IPS-20b (cell line): Measurements from ENCODE around the gene LPGAT1.
"Not testable (repeated sequence)": the region's sequence is repeated elsewhere in the genome, so short reads cannot be mapped to it uniquely, and the experiment has no call there.

ENCODE experiments used
- H3K27ac ChIP-seq: one replicate; pipeline ENCODE4 v1.5.1; 2013; ENCODE audit warnings: low read length
- H3K27me3 ChIP-seq: 2 replicates; pipeline ENCODE4 v1.6.1; 2013; ENCODE audit warnings: mild to moderate bottlenecking, low read length, inconsistent platforms; ENCODE audit not compliant: insufficient read depth
- H3K36me3 ChIP-seq: 2 replicates; pipeline ENCODE4 v1.6.1; 2013; ENCODE audit warnings: low read depth, mild to moderate bottlenecking, inconsistent platforms, low read length, moderate library complexity; ENCODE audit not compliant: insufficient read depth
- H3K4me1 ChIP-seq: 2 replicates; pipeline ENCODE4 v1.6.1; 2013; ENCODE audit warnings: mild to moderate bottlenecking, control low read depth, inconsistent platforms, low read length, moderate library complexity; ENCODE audit not compliant: insufficient read depth
- H3K4me3 ChIP-seq: 2 replicates; pipeline ENCODE4 v1.5.1; 2013; ENCODE audit warnings: mild to moderate bottlenecking, low read length, inconsistent platforms
- H3K9ac ChIP-seq: 2 replicates; pipeline ENCODE4 v1.6.1; 2013; ENCODE audit warnings: low read depth, mild to moderate bottlenecking, inconsistent platforms, low read length, moderate library complexity
- H3K9me3 ChIP-seq: 2 replicates; pipeline ENCODE4 v1.6.1; 2013; ENCODE audit warnings: mild to moderate bottlenecking, low read depth, low read length, inconsistent platforms; ENCODE audit not compliant: insufficient read depth

Gene LPGAT1

GRCh38 chr1:211708006-211708405, 122.6 kb downstream of the LPGAT1 start:
- Histone ChIP-seq H3K27ac (no peak overlapping the region), H3K36me3 (no peaks in the 10 kb centered on the region), H3K27me3 (no peaks in the 10 kb centered on the region), H3K9me3 (no peaks in the 10 kb centered on the region), H3K4me1 (no peaks in the 10 kb centered on the region), H3K9ac (no peak overlapping the region), H3K4me3 (no peak overlapping the region)

- no peak overlapping the region for H3K4me3 ChIP-seq
- no peaks in the 10 kb centered on the region for H3K4me1 ChIP-seq
- peaks cover 5% of the 10 kb centered on the region; the same call in 1 of the 2 replicates for H3K27me3 ChIP-seq
- H3K9me3 ChIP-seq: no peaks in the 10 kb centered on the region
- no peak overlapping the region for H3K9ac ChIP-seq
- H3K27ac ChIP-seq: no peak overlapping the region
- H3K36me3 ChIP-seq: no peaks in the 10 kb centered on the region
Observed at GRCh38 chr1:211705467-211706091, 125.0 kb downstream of the LPGAT1 start.

GRCh38 chr1:211704543-211704942, 126.0 kb downstream of the LPGAT1 start:
- Histone ChIP-seq H3K9me3 (no peaks in the 10 kb centered on the region), H3K27ac (no peak overlapping the region), H3K4me3 (no peak overlapping the region), H3K9ac (no peak overlapping the region), H3K4me1 (no peaks in the 10 kb centered on the region), H3K36me3 (no peaks in the 10 kb centered on the region), H3K27me3 (peaks cover 8% of the 10 kb centered on the region)

GRCh38 chr1:211703812-211704537, 126.6 kb downstream of the LPGAT1 start:
- H3K4me1 ChIP-seq: no peaks in the 10 kb centered on the region
- H3K27me3 ChIP-seq: peaks cover 14% of the 10 kb centered on the region
- H3K4me3 ChIP-seq: no peak overlapping the region
- H3K27ac ChIP-seq: no peak overlapping the region
- no peak overlapping the region for H3K9ac ChIP-seq
- no peaks in the 10 kb centered on the region for H3K9me3 ChIP-seq
- H3K36me3 ChIP-seq: no peaks in the 10 kb centered on the region

- no peaks in the 10 kb centered on the region for H3K4me1 ChIP-seq
- H3K27ac ChIP-seq: no peak overlapping the region
- no peaks in the 10 kb centered on the region for H3K9me3 ChIP-seq
- no peaks in the 10 kb centered on the region for H3K36me3 ChIP-seq
- H3K9ac ChIP-seq: no peak overlapping the region
- no peak overlapping the region for H3K4me3 ChIP-seq
- peaks cover 18% of the 10 kb centered on the region for H3K27me3 ChIP-seq
Observed at GRCh38 chr1:211701733-211702132, 128.8 kb downstream of the LPGAT1 start.

GRCh38 chr1:211699059-211699458, 131.5 kb downstream of the LPGAT1 start:
- Histone ChIP-seq H3K4me3 (peak overlapping the region; percentile 79; the same call in 1 of the 2 replicates), H3K4me1 (no peaks in the 10 kb centered on the region), H3K27ac (no peak overlapping the region), H3K36me3 (no peaks in the 10 kb centered on the region), H3K9ac (no peak overlapping the region), H3K27me3 (peaks cover 18% of the 10 kb centered on the region), H3K9me3 (no peaks in the 10 kb centered on the region)

GRCh38 chr1:211698161-211699026, 132.2 kb downstream of the LPGAT1 start:
- H3K27me3 ChIP-seq: peaks cover 18% of the 10 kb centered on the region
- H3K9me3 ChIP-seq: no peaks in the 10 kb centered on the region
- H3K36me3 ChIP-seq: no peaks in the 10 kb centered on the region
- no peak overlapping the region for H3K27ac ChIP-seq
- H3K4me3 ChIP-seq: peak overlapping the region; percentile 79
- no peak overlapping the region for H3K9ac ChIP-seq
- H3K4me1 ChIP-seq: no peaks in the 10 kb centered on the region

- no peaks in the 10 kb centered on the region for H3K36me3 ChIP-seq
- H3K9ac ChIP-seq: no peak overlapping the region
- H3K4me3 ChIP-seq: no peak overlapping the region
- peaks cover 18% of the 10 kb centered on the region for H3K27me3 ChIP-seq
- H3K4me1 ChIP-seq: no peaks in the 10 kb centered on the region
- H3K9me3 ChIP-seq: no peaks in the 10 kb centered on the region
- no peak overlapping the region for H3K27ac ChIP-seq
Observed at GRCh38 chr1:211697356-211697755, 133.2 kb downstream of the LPGAT1 start.

GRCh38 chr1:211695135-211695816, 135.3 kb downstream of the LPGAT1 start:
- Histone ChIP-seq H3K4me1 (no peaks in the 10 kb centered on the region), H3K36me3 (no peaks in the 10 kb centered on the region), H3K9ac (no peak overlapping the region), H3K27ac (no peak overlapping the region), H3K9me3 (no peaks in the 10 kb centered on the region), H3K4me3 (no peak overlapping the region), H3K27me3 (peaks cover 13% of the 10 kb centered on the region)

- not testable (repeated sequence) for H3K36me3 ChIP-seq, H3K4me3 ChIP-seq, H3K27ac ChIP-seq, H3K9ac ChIP-seq, H3K27me3 ChIP-seq, H3K4me1 ChIP-seq, H3K9me3 ChIP-seq
Observed at GRCh38 chr1:211693911-211694310, 136.7 kb downstream of the LPGAT1 start.
